Measurements from ENCODE around the gene MSH5. TPM values are rescaled to one million over a fixed set of nuclear protein-coding genes. Genes with fewer than 3 reads are reported as not detected.

The MSH5 gene
- total RNA-seq, 1 donor = 23.0 TPM

DNA sequence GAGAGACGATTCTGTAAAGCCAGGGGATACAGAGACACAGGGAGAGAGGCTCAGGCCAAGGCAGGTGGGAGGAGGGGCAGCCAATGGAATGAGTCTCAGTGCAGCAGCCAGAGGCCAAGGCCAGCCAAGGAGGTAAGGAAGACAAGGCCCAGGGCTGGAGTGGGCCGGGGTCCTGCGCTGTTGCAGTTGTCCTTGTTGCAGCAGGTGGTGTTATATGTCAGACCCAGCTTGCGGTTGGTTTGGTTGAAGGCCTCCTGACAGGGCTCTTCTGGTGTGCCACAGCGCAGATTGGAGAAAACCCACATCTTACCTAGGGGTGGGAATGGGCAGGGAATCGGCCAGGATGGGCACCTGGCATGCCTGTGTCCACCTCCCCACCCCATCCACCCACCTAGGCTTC, 20.8 kb upstream of the MSH5 start:
- TF ChIP-seq, protein P1, sequence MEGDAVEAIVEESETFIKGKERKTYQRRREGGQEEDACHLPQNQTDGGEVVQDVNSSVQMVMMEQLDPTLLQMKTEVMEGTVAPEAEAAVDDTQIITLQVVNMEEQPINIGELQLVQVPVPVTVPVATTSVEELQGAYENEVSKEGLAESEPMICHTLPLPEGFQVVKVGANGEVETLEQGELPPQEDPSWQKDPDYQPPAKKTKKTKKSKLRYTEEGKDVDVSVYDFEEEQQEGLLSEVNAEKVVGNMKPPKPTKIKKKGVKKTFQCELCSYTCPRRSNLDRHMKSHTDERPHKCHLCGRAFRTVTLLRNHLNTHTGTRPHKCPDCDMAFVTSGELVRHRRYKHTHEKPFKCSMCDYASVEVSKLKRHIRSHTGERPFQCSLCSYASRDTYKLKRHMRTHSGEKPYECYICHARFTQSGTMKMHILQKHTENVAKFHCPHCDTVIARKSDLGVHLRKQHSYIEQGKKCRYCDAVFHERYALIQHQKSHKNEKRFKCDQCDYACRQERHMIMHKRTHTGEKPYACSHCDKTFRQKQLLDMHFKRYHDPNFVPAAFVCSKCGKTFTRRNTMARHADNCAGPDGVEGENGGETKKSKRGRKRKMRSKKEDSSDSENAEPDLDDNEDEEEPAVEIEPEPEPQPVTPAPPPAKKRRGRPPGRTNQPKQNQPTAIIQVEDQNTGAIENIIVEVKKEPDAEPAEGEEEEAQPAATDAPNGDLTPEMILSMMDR (IDR thresholded peaks at IDR 0.05; ENCODE audit: insufficient read depth, low read length) = no peak
- no peak overlapping the region for H3K4me3 ChIP-seq (ENCODE audit: low read depth, low read length)
- DNase-seq (ENCODE audit: low read depth) = no peak

GRCh38 chr6:31720196-31720770, 19.5 kb upstream of the MSH5 start:
- TF ChIP-seq, protein P1 (IDR thresholded peaks at IDR 0.05; ENCODE audit: insufficient read depth, low read length) = no peak
- DNase-seq (ENCODE audit: low read depth) = no peak

GRCh38 chr6:31721351-31722020, 18.3 kb upstream of the MSH5 start, which contains the start of gene LY6G6C:
Gene LY6G6C (minus strand): TSS chr6:31721746. CDS start chr6:31721679, 67 bp downstream.
- TF ChIP-seq, protein P1 (IDR thresholded peaks at IDR 0.05; ENCODE audit: insufficient read depth, low read length) = no peak
- no peak for DNase-seq (ENCODE audit: low read depth)
- no peak within 1 kb of the TSS for H3K4me3 ChIP-seq (ENCODE audit: low read depth, low read length)

More at GRCh38 chr6:31720196-31720770, 19.5 kb upstream of the MSH5 start:
- H3K4me3 ChIP-seq (ENCODE audit: low read depth, low read length) = no peak overlapping the region

- no peak overlapping the region for H3K4me3 ChIP-seq (ENCODE audit: low read depth, low read length)
- no peak for DNase-seq (ENCODE audit: low read depth)
- TF ChIP-seq, protein P1 (IDR thresholded peaks at IDR 0.05; ENCODE audit: insufficient read depth, low read length) = no peak
These were observed 17.6 kb upstream of the MSH5 start for GRCh38 chr6:31722173-31722572.

DNA sequence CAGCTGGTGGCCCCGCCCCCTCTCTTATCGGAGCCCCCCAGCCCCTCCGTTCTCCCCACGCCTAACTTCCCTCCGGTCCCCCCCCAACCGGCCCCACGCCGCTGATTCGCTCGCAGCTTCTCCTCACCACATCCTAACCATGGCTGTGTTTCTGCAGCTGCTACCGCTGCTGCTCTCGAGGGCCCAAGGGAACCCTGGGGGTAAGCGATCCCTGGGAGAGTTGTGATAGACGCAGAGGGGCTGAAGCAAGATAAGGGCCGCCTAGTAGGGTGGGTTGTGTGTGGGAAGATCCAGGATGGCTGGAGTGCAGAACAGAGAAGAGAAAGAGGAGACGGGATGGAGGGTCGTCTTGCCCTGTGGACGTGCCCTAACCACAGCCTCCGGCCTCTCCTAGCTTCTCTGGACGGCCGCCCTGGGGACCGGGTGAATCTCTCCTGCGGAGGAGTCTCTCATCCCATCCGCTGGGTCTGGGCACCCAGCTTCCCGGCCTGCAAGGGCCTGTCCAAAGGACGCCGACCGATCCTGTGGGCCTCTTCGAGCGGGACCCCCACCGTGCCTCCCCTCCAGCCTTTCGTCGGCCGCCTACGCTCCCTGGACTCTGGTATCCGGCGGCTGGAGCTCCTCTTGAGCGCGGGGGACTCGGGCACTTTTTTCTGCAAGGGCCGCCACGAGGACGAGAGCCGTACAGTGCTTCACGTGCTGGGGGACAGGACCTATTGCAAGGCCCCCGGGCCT, 16.4 kb upstream of the MSH5 start, which contains the start of gene MPIG6B:
TSS of gene MPIG6B (plus strand) at position 129 of the 735 bp plus-strand sequence. CDS start at position 140, 11 bp downstream.
- no peak within 1 kb of the TSS for H3K4me3 ChIP-seq (ENCODE audit: low read depth, low read length)
- DNase-seq (ENCODE audit: low read depth) = no peak
- TF ChIP-seq, protein P1 (IDR thresholded peaks at IDR 0.05; ENCODE audit: insufficient read depth, low read length) = no peak

- TF ChIP-seq, protein P1 (IDR thresholded peaks at IDR 0.05; ENCODE audit: insufficient read depth, low read length) = no peak
- H3K4me3 ChIP-seq (ENCODE audit: low read depth, low read length) = no peak overlapping the region
These were observed 15.7 kb upstream of the MSH5 start for GRCh38 chr6:31723980-31724691.

More at GRCh38 chr6:31723980-31724691, 15.7 kb upstream of the MSH5 start:
- no peak for DNase-seq (ENCODE audit: low read depth)

All from fibroblast of the aortic adventitia (primary cell).